NCI-H1694 treated with DMSO at 0.1 percent for 48 hours (cell line): ENCODE results near the gene CCDC51.

ENCODE experiments used
- DNase-seq: peaks from one replicate; lab custom pipeline; 2025; lab: John Stamatoyannopoulos, UW

Gene CCDC51

GRCh38 chr3:48433472-48434118, 6.3 kb downstream of the CCDC51 start:
- DNase-seq: no peak

- DNase-seq: no peak
Measured at GRCh38 chr3:48432411-48433371, 7.2 kb downstream of the CCDC51 start.

GRCh38 chr3:48431224-48432029, 8.5 kb downstream of the CCDC51 start:
- DNase-seq: no peak

GRCh38 chr3:48430708-48431101, 9.2 kb downstream of the CCDC51 start:
- no peak for DNase-seq

- DNase-seq: no peak
Measured at GRCh38 chr3:48429960-48430707, 9.8 kb downstream of the CCDC51 start, which contains the start of gene PLXNB1. TSS of gene PLXNB1 (minus strand) at chr3:48430086. CDS start at chr3:48424611, 5,475 bp downstream.

GRCh38 chr3:48429317-48429959, 10.5 kb downstream of the CCDC51 start:
- no peak for DNase-seq

GRCh38 chr3:48428572-48429316, 11.2 kb downstream of the CCDC51 start:
- DNase-seq: no peak

GRCh38 chr3:48428088-48428571, 11.8 kb downstream of the CCDC51 start:
- no peak for DNase-seq

- no peak for DNase-seq
Measured at GRCh38 chr3:48427630-48427962, 12.3 kb downstream of the CCDC51 start.

- no peak for DNase-seq
Measured at GRCh38 chr3:48426944-48427629, 12.8 kb downstream of the CCDC51 start.

- no peak for DNase-seq
Measured at GRCh38 chr3:48426401-48426909, 13.5 kb downstream of the CCDC51 start.

- no peak for DNase-seq
Measured at GRCh38 chr3:48425281-48425812, 14.6 kb downstream of the CCDC51 start.

- no peak for DNase-seq
Measured at GRCh38 chr3:48423883-48424695, 15.8 kb downstream of the CCDC51 start.

GRCh38 chr3:48423241-48423882, 16.6 kb downstream of the CCDC51 start:
- no peak for DNase-seq

GRCh38 chr3:48422681-48423080, 17.2 kb downstream of the CCDC51 start:
- DNase-seq: no peak

- DNase-seq: no peak
Measured at GRCh38 chr3:48422272-48422671, 17.6 kb downstream of the CCDC51 start.

GRCh38 chr3:48420561-48420960, 19.4 kb downstream of the CCDC51 start:
- DNase-seq: no peak

GRCh38 chr3:48419597-48419996, 20.3 kb downstream of the CCDC51 start:
- DNase-seq: no peak
